HAP-1 (cell line): ENCODE results near the gene ERN1.

Experiments used
- DNase-seq, 2 experiments: peaks; one replicate each; pipeline ENCODE4 v3.0.0-alpha.2; 2016 to 2020; ENCODE audit warnings: low spot score in 2 of 2
- H3K27me3 ChIP-seq: fragments of 250-450 bp; sonication (Bioruptor Pico); 2 replicates; pipeline ENCODE4 v1.5.1; 2020; ENCODE audit warnings: low read depth, mild to moderate bottlenecking, moderate library complexity
- H3K36me3 ChIP-seq: fragments of 250-450 bp; sonication (Bioruptor Pico); replicated peaks from 2 replicates; pipeline ENCODE4 v1.5.1; 2020; ENCODE audit warnings: mild to moderate bottlenecking
- H3K4me1 ChIP-seq: fragments of 250-450 bp; sonication (Bioruptor Pico); 2 replicates; pipeline ENCODE4 v1.5.1; 2020; ENCODE audit warnings: mild to moderate bottlenecking
- H3K4me3 ChIP-seq: fragments of 250-450 bp; sonication (Bioruptor Pico); 2 replicates; pipeline ENCODE4 v1.5.1; 2020; ENCODE audit warnings: mild to moderate bottlenecking, moderate library complexity
- H3K9me3 ChIP-seq: fragments of 250-450 bp; sonication (Bioruptor Pico); 2 replicates; pipeline ENCODE4 v1.5.1; 2020; ENCODE audit warnings: mild to moderate bottlenecking, moderate library complexity
- in situ Hi-C: fragments of 300-500 bp; cut with MboI; formaldehyde crosslinking; loops from 3 replicates; pipeline ENCODE4 v1.14.3; 2020; ENCODE audit warnings: low sequenced_read_pairs, inconsistent platforms, mixed read lengths

ERN1 gene

GRCh38 chr17:64154313-64154695, 24.4 kb upstream of the ERN1 start:
- peaks cover 18% of the 10 kb centered on the region for H3K36me3 ChIP-seq
- no peaks in the 10 kb centered on the region for H3K9me3 ChIP-seq
- no peaks in the 10 kb centered on the region for H3K27me3 ChIP-seq
- no peak for DNase-seq
- H3K4me1 ChIP-seq = no peaks in the 10 kb centered on the region
- no peak overlapping the region for H3K4me3 ChIP-seq
- in situ Hi-C loops = no loop called here

- DNase-seq = no peak
- Histone ChIP-seq H3K9me3 (no peaks in the 10 kb centered on the region), H3K27me3 (no peaks in the 10 kb centered on the region), H3K4me3 (no peak overlapping the region), H3K36me3 (peaks cover 24% of the 10 kb centered on the region), H3K4me1 (no peaks in the 10 kb centered on the region)
- in situ Hi-C loops = no loop called here
Observed at GRCh38 chr17:64153565-64154312, 23.8 kb upstream of the ERN1 start.

GRCh38 chr17:64152428-64153125, 22.6 kb upstream of the ERN1 start:
- peaks cover 28% of the 10 kb centered on the region for H3K36me3 ChIP-seq
- in situ Hi-C loops = no loop called here
- no peaks in the 10 kb centered on the region for H3K27me3 ChIP-seq
- peaks cover 2% of the 10 kb centered on the region for H3K4me1 ChIP-seq
- H3K4me3 ChIP-seq = no peak overlapping the region
- DNase-seq = no peak
- H3K9me3 ChIP-seq = no peaks in the 10 kb centered on the region

- Histone ChIP-seq H3K27me3 (no peaks in the 10 kb centered on the region), H3K9me3 (no peaks in the 10 kb centered on the region), H3K36me3 (peaks cover 38% of the 10 kb centered on the region), H3K4me1 (peaks cover 8% of the 10 kb centered on the region), H3K4me3 (no peak overlapping the region)
- in situ Hi-C loops = no loop called here
- DNase-seq = no peak
Observed at GRCh38 chr17:64151016-64151368, 21.0 kb upstream of the ERN1 start.

- Histone ChIP-seq H3K9me3 (no peaks in the 10 kb centered on the region), H3K4me1 (peaks cover 8% of the 10 kb centered on the region), H3K4me3 (no peak overlapping the region), H3K27me3 (no peaks in the 10 kb centered on the region), H3K36me3 (peaks cover 40% of the 10 kb centered on the region)
- DNase-seq = no peak
- in situ Hi-C loops = no loop called here
Observed at GRCh38 chr17:64150237-64151015, 20.5 kb upstream of the ERN1 start.

GRCh38 chr17:64149196-64149595, 19.3 kb upstream of the ERN1 start:
- Histone ChIP-seq H3K36me3 (peaks cover 40% of the 10 kb centered on the region), H3K9me3 (no peaks in the 10 kb centered on the region), H3K4me3 (no peak overlapping the region), H3K27me3 (no peaks in the 10 kb centered on the region), H3K4me1 (peaks cover 8% of the 10 kb centered on the region)
- in situ Hi-C loops = loop anchor here (10.0 kb wide), 1 partner anchor 116 kb away; the partner anchor contains the start of gene TEX2
- no peak for DNase-seq

- in situ Hi-C loops = loop anchor here (10.0 kb wide), 1 partner anchor 116 kb away; the partner anchor contains the start of gene TEX2
- peaks cover 8% of the 10 kb centered on the region for H3K4me1 ChIP-seq
- DNase-seq = peak in 1 of 2 experiments; percentile 30
Observed at GRCh38 chr17:64148699-64149098, 18.8 kb upstream of the ERN1 start.

GRCh38 chr17:64148017-64148631, 18.2 kb upstream of the ERN1 start:
- no peaks in the 10 kb centered on the region for H3K27me3 ChIP-seq
- no peak overlapping the region; the same call in 1 of the 2 replicates for H3K4me3 ChIP-seq
- H3K9me3 ChIP-seq = no peaks in the 10 kb centered on the region
- peaks cover 31% of the 10 kb centered on the region for H3K36me3 ChIP-seq
- in situ Hi-C loops = loop anchor here (10.0 kb wide), 1 partner anchor 117 kb away; the partner anchor contains the start of gene TEX2
- peak; percentile 46 for DNase-seq
- peaks cover 8% of the 10 kb centered on the region for H3K4me1 ChIP-seq

More at GRCh38 chr17:64148699-64149098, 18.8 kb upstream of the ERN1 start:
- H3K36me3 ChIP-seq = peaks cover 36% of the 10 kb centered on the region
- no peaks in the 10 kb centered on the region for H3K27me3 ChIP-seq
- no peak overlapping the region for H3K4me3 ChIP-seq
- no peaks in the 10 kb centered on the region for H3K9me3 ChIP-seq

GRCh38 chr17:64147110-64148016, 17.4 kb upstream of the ERN1 start:
- DNase-seq = peak; percentile 58 to 73
- in situ Hi-C loops = loop anchor here (10.0 kb wide), 1 partner anchor 117 kb away; the partner anchor contains the start of gene TEX2

GRCh38 chr17:64146418-64147109, 16.6 kb upstream of the ERN1 start:
- no peaks in the 10 kb centered on the region for H3K27me3 ChIP-seq
- H3K4me1 ChIP-seq = peaks cover 8% of the 10 kb centered on the region
- H3K4me3 ChIP-seq = peak overlapping the region; percentile 91
- in situ Hi-C loops = loop anchor here (10.0 kb wide), 1 partner anchor 118 kb away; the partner anchor contains the start of gene TEX2
- no peaks in the 10 kb centered on the region for H3K9me3 ChIP-seq
- H3K36me3 ChIP-seq = peaks cover 21% of the 10 kb centered on the region
- peak in 1 of 2 experiments; percentile 66 for DNase-seq

More at GRCh38 chr17:64147110-64148016, 17.4 kb upstream of the ERN1 start:
- Histone ChIP-seq H3K4me3 (peak overlapping the region; percentile 91), H3K36me3 (peaks cover 24% of the 10 kb centered on the region), H3K9me3 (no peaks in the 10 kb centered on the region), H3K4me1 (peaks cover 8% of the 10 kb centered on the region), H3K27me3 (no peaks in the 10 kb centered on the region)

- peaks cover 21% of the 10 kb centered on the region for H3K36me3 ChIP-seq
- peaks cover 8% of the 10 kb centered on the region for H3K4me1 ChIP-seq
- peak; percentile 96 to 98 for DNase-seq
- no peaks in the 10 kb centered on the region for H3K27me3 ChIP-seq
- H3K9me3 ChIP-seq = no peaks in the 10 kb centered on the region
- in situ Hi-C loops = loop anchor here (10.0 kb wide), 1 partner anchor 119 kb away; the partner anchor contains the start of gene TEX2
- peak overlapping the region; percentile 91 for H3K4me3 ChIP-seq
Observed at GRCh38 chr17:64145751-64146417, 15.9 kb upstream of the ERN1 start.
